GM18511 (cell line): ENCODE measurements around the gene COL4A2.

ENCODE experiments used
- ATAC-seq: cut with Tn5 transposase; IDR thresholded peaks from one replicate; pipeline ENCODE4 v1.9.1; 2021; ENCODE audit warnings: mild to moderate bottlenecking, moderate library complexity; ENCODE audit not compliant: unreplicated experiment

COL4A2 gene

DNA sequence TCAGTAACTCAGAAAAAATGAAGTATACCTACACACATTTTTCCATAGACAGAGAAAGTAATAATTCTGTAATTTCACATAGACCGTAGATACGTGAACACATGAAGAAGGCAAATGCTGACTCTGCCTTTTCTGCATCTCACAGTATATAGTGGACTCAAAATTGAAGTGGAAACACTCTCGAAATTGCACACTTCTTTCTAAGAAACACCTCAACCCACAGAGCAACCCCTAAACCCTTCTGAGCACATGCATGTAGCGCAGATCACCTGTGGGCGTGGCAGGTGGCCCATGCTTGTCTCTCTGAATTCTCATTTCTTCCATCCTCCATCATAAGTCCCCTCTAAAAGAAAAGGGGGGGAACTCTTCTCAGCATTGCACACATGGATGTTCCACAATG, 34.9 kb upstream of the COL4A2 start:
- ATAC-seq: no peak

- ATAC-seq: no peak
These were observed 34.4 kb upstream of the COL4A2 start for GRCh38 chr13:110272651-110273050.

DNA sequence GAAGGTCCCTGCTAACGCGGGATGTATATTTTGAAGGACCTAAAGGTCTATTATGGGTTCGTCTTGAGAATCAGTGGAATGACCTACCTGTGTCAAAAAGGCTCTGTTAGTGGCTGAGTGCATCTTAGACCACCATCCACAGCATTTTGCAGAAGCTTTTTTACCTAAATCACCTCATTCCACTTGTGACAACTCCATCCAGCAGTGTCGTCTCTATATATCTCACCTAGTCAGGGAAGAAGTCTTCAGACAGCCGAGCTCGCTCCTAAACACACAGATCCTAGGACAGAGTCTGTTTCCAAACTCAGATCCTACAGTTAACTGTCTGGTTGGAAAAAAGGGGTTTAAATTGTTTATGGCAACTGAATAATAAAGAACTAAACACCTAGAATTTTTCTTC, 33.8 kb upstream of the COL4A2 start:
- no peak for ATAC-seq

- no peak for ATAC-seq
These were observed 32.4 kb upstream of the COL4A2 start for GRCh38 chr13:110274687-110275086.

DNA sequence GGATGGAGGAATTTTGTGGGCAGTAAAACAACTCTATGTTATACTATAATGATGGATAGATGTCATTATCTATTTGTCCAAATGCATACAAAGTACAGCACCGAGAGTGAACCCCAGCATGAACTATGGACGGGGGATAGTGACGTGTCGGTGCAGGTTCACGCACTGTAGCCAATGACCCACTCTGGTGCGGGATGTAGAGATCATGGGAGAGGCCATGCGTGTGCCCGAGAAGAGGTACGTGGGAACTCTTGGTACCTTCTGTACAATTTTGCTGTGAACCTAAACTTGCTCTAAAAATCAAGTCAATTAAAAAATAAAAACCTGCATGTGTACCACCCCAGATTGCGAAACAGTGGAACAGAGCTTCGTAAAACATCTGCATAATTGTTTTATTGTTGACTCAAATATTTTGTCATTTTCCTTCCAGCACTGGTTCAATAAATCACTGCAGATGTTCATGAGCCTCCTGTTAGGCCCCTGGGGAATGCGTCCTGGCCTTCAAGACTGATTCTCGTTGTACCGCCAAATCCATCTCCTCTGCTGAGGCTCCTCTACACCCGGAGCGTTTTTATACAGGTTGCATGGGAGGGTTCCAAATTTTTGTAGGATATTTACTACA, 31.0 kb upstream of the COL4A2 start:
- no peak for ATAC-seq

GRCh38 chr13:110276553-110276950, 30.5 kb upstream of the COL4A2 start:
- no peak for ATAC-seq

- ATAC-seq: no peak
These were observed 29.6 kb upstream of the COL4A2 start for GRCh38 chr13:110277357-110277975.

DNA sequence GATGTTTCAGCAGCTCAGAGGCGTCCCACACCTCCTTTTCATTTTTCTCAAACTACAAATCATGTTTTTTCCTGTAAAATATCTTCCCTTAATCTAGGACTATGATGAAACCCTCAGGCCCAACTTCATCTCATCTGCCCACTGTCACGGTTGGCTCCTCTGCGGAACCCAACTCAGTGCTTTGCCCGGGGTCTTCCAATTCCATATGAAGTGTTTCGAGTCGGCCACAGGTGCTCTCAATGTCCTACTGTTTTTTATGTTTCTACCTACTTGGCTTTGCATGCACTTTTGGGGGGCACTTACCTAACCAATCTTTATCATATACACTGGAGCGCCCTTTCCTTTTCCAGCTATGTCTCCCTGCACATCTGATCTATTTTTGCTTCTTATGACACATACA, 28.2 kb upstream of the COL4A2 start:
- no peak for ATAC-seq

GRCh38 chr13:110279684-110280083, 27.4 kb upstream of the COL4A2 start:
- ATAC-seq: no peak

- ATAC-seq: no peak
These were observed 26.8 kb upstream of the COL4A2 start for GRCh38 chr13:110280231-110280813.

- ATAC-seq: no peak
These were observed 25.9 kb upstream of the COL4A2 start for GRCh38 chr13:110280985-110281688.

GRCh38 chr13:110281736-110282135, 25.3 kb upstream of the COL4A2 start:
- ATAC-seq: no peak

DNA sequence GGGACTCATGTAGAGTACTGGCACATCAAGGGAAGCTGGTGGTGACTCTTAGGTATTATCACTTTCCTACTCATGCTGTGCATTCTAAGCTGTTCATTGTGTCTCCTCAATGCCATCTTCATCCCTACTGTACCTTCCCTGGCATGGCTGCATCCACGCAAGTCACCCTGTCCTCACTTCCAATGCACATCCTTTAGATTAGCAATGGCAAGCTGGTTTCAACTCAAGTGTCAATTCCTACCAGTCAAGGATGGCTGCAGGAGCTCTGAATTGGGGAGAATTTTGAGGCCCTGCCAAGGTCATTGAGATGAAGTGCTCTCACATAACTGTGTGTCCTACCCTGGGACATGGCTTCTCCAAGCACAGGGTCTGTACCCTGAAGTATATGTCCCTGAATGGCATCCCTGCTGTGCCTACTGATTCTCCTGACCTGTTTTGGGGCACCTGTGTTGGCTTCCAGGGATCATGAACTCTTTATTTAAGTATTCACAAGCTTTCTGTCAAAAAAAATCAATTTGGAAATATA, 24.7 kb upstream of the COL4A2 start:
- no peak for ATAC-seq

- ATAC-seq: no peak
These were observed 23.2 kb upstream of the COL4A2 start for GRCh38 chr13:110283736-110284517.

DNA sequence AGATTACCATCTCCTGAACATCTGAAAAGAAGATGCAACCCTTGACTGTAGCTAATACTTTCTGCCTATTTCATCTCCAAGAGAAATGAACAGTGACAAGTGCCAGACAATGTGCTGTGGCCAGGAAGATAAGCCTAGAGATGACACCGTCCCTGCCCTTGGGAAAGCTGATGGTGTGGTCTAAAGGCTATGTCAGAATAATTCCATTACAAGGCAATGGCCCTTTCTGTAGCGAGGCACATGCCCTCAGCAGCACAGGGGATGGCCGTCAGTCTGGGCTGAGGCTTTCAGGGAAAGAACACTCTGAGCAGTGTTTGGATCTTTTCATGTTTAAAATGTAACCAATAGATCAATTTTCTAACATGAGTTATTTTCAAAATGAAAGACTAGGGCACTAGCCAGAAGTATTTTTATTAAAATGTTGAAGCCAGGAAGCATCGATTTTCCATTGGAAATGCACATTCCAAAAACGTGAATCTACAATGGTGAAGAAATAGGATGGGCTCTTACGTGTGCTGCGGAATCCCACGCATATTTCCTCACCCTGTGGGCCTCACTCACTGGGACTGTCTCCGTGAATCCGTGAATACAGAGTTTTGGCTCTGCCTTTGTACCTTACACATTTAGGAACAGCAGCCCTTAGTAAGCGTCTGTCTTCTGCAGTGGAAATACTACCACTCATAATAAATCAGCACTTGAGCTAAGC, 22.2 kb upstream of the COL4A2 start:
- ATAC-seq: no peak

GRCh38 chr13:110285991-110286832, 20.9 kb upstream of the COL4A2 start:
- ATAC-seq: no peak

DNA sequence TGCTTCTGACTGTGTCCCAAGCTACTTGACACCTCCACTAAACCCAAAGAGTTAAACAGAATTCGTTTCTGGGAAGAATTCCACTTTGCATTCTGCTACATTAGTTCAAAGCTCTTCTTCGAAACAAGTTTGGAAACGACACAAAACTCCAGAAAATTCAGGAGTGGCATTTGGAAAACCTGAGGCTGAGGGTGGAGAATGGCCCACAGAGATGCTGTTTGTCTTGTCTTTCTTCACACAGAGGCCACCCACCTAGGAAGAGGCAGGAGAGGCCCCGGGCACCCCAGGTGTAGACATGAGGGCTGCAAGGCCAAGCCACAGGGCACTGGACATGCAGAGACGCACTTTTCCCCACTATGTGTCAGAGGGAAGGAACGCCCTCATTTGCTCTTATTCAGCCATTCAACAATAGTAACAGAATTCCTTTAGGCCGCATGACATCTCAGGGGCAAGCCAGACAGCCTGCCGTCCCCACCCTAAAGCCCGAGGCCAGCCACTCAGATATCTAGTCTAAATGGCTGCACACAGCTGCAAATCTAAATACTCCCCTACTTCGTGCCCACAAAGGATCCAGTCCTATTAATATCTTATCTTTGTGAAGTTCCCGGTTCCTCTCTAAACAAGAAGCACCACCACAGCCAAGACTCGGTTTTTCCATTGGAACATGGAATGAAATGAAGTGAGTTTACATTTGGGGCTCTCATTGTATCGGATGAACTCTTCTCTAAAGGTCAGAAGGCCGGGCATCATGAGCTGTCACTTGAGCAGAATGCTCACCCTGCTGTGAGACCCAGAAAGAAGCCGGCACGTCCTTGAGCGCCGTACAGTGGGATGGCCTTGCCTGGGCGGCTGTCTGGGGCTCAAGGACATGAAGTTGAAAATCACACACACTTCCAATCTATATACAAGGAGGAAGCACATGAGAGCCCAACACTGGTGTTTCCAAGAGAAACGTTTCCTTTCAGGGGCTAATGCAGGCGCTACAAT, 20.0 kb upstream of the COL4A2 start:
- ATAC-seq: no peak

DNA sequence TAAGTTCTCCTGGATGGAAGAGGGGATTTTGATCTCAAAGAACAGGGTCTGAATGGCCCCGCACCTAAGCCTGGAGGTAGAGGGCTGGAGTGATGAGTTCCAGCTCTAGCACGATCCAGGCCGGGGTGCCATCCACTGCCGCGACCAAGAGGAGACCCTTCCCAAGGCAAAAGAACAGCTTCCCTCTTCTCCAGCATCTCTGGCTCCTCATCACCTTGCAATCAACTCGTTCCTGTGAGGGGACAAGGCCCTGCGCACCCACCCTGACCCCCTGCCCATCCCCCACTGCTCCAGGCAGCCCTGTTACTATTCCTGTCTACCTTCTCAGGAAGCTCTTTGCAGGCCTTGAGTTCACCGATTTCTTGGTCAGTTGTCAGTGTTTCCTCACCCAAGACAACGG, 17.9 kb upstream of the COL4A2 start:
- ATAC-seq: no peak
